K562 (cell line): ENCODE data around the gene KCNB1. TPM values are rescaled to one million over a fixed set of nuclear protein-coding genes. Genes with fewer than 3 reads are reported as not detected.

Experiments
- ATAC-seq: fragments of 200-7000 bp; cut with Tn5 transposase; 3 replicates; pipeline ENCODE4 v1.9.1; 2020; ENCODE audit warnings: moderate library complexity
- BruUV-seq: library from RNA; stranded (reverse); fragments of 400-500 nt; replicated peaks from 2 replicates; lab custom pipeline; 2021; lab: Mats Ljungman, UMichigan
- CTCF ChIA-PET: fragments of 300-600 bp; formaldehyde crosslinking; extraction: SDS; loops from one replicate; lab custom pipeline; 2021; ENCODE audit warnings: low intra/inter-chr PET ratio; lab: Yijun Ruan, JAX
- POLR2A ChIA-PET: fragments of 300-600, 350-650 bp; sonication (Branson Sonifier 250); formaldehyde crosslinking; extraction: SDS; loops from one replicate; lab custom pipeline; 2021; ENCODE audit warnings: antibody characterized with exemption, inconsistent platforms; lab: Yijun Ruan, JAX
- DNase-seq, 4 experiments: peaks; one replicate each; pipeline versions ENCODE4 v3.0.0 to v3.0.0-alpha.2; 2011 to 2018; ENCODE audit warnings: low spot score in 3 of 4, mixed read lengths in 3 of 4; ENCODE audit errors: extremely low read depth in 1 of 4
- FAIRE-seq: peaks from 2 replicates; lab custom pipeline; 2011; peaks lifted over from hg19 to GRCh38; lab: Jason Lieb, UNC
- H2AFZ ChIP-seq: 2 replicates; pipeline ENCODE4 v1.6.0; 2011; ENCODE audit warnings: low read depth, low read length, control low read depth, inconsistent platforms
- H3K27ac ChIP-seq: fragments of 200-600 bp; 3 replicates; pipeline ENCODE4 v1.8.0; 2011; ENCODE audit warnings: low read depth, mild to moderate bottlenecking, control low read depth, inconsistent platforms, low read length, moderate library complexity, mixed read lengths; ENCODE audit errors: extremely low read depth
- H3K27me3 ChIP-seq, 2 experiments: fragments of 300-600 bp in 1 of 2; 2 replicates in 1 of 2; 3 replicates in 1 of 2; pipeline versions ENCODE4 v1.6.0 to v1.8.0; 2011; ENCODE audit warnings: inconsistent platforms in 2 of 2, low read length in 2 of 2, mild to moderate bottlenecking in 1 of 2, mixed read lengths in 1 of 2, moderate library complexity in 1 of 2; ENCODE audit not compliant: control insufficient read depth in 2 of 2, insufficient read depth in 2 of 2
- H3K36me3 ChIP-seq: fragments of 300-600 bp; 3 replicates; pipeline ENCODE4 v1.8.0; 2011; ENCODE audit warnings: mild to moderate bottlenecking, low read length, inconsistent platforms; ENCODE audit not compliant: control insufficient read depth, insufficient read depth
- H3K4me1 ChIP-seq, 2 experiments: fragments of 200-600 bp in 1 of 2; replicated peaks in 1 of 2; 2 replicates in 1 of 2; 3 replicates in 1 of 2; pipeline versions ENCODE4 v1.5.1 to v1.8.0; 2011; ENCODE audit warnings: inconsistent platforms in 2 of 2, low read length in 2 of 2, mild to moderate bottlenecking in 1 of 2, mixed read lengths in 1 of 2, moderate library complexity in 1 of 2; ENCODE audit not compliant: control insufficient read depth in 2 of 2, insufficient read depth in 2 of 2
- H3K4me2 ChIP-seq: 2 replicates; pipeline ENCODE4 v1.6.1; 2011; ENCODE audit warnings: low read length, control low read depth, inconsistent platforms, mixed read lengths; ENCODE audit not compliant: insufficient read depth
- H3K4me3 ChIP-seq: fragments of 200-600 bp; sonication (generic), shearing (Covaris generic); 2 replicates; pipeline ENCODE4 v1.5.1; 2016; ENCODE audit warnings: control low read depth, inconsistent platforms
- H3K79me2 ChIP-seq: fragments of 200-600 bp; 3 replicates; pipeline ENCODE4 v1.8.0; 2011; ENCODE audit warnings: low read length, inconsistent platforms; ENCODE audit not compliant: control insufficient read depth, insufficient read depth
- H3K9ac ChIP-seq, 2 experiments: 2 replicates each; pipeline versions ENCODE4 v1.6.0 to v1.6.1; 2011; ENCODE audit warnings: low read depth in 2 of 2, low read length in 2 of 2, control low read depth in 1 of 2, inconsistent platforms in 1 of 2, mild to moderate bottlenecking in 1 of 2, mixed read lengths in 1 of 2; ENCODE audit not compliant: insufficient read depth in 1 of 2
- H3K9me1 ChIP-seq: one replicate; pipeline ENCODE4 v1.6.0; 2011; ENCODE audit warnings: inconsistent platforms, mild to moderate bottlenecking, low read length, moderate library complexity; ENCODE audit not compliant: control insufficient read depth, insufficient read depth
- H3K9me3 ChIP-seq: replicated peaks from 2 replicates; pipeline ENCODE4 v1.5.1; 2011; ENCODE audit warnings: low read depth, low read length, inconsistent platforms; ENCODE audit not compliant: control insufficient read depth, insufficient read depth
- H4K20me1 ChIP-seq: replicated peaks from 2 replicates; pipeline ENCODE4 v1.6.1; 2011; ENCODE audit warnings: low read length, inconsistent platforms, mixed read lengths; ENCODE audit not compliant: control insufficient read depth, insufficient read depth
- ATF3 ChIP-seq, 2 experiments: fragments of 450-650 bp in 1 of 2; sonication (generic) in 1 of 2; formaldehyde crosslinking in 1 of 2; IDR thresholded peaks in 1 of 2; conservative IDR thresholded peaks in 1 of 2; 2 replicates each; pipeline versions ENCODE4 v1.6.1 to v1.8.1; 2016 to 2023; ENCODE audit warnings: mild to moderate bottlenecking in 2 of 2, moderate library complexity in 2 of 2, inconsistent platforms in 1 of 2, missing genetic modification reagents in 1 of 2
- CBX1 ChIP-seq: sonication (generic); IDR thresholded peaks from 2 replicates; pipeline ENCODE4 v1.6.1; 2016; ENCODE audit warnings: antibody characterized with exemption, low read depth, mild to moderate bottlenecking
- CTBP1 ChIP-seq: fragments of 450-650 bp; IDR thresholded peaks from 2 replicates; pipeline ENCODE4 v1.6.1; 2016; ENCODE audit warnings: borderline replicate concordance
- GATAD2B ChIP-seq: fragments of 450-650 bp; IDR thresholded peaks from 2 replicates; pipeline ENCODE4 v1.6.1; 2017; ENCODE audit warnings: mild to moderate bottlenecking, borderline replicate concordance
- KDM1A ChIP-seq, 2 experiments: fragments of 450-650 bp; IDR thresholded peaks; 2 replicates each; pipeline ENCODE4 v1.6.1; 2016; ENCODE audit warnings: mild to moderate bottlenecking in 2 of 2
- MYBL2 ChIP-seq, 2 experiments: fragments of 450-650 bp in 1 of 2; sonication (generic) in 1 of 2; formaldehyde crosslinking in 1 of 2; IDR thresholded peaks; 2 replicates each; pipeline versions ENCODE4 v1.6.1 to v1.8.1; 2017 to 2022; ENCODE audit warnings: borderline replicate concordance in 1 of 2, inconsistent platforms in 1 of 2, low read depth in 1 of 2, mild to moderate bottlenecking in 1 of 2, missing genetic modification reagents in 1 of 2, moderate library complexity in 1 of 2
- POU5F1 ChIP-seq: fragments of 150-350 bp; IDR thresholded peaks from 2 replicates; pipeline ENCODE4 v1.6.1; 2014; ENCODE audit warnings: borderline replicate concordance, low read length, low read depth, mild to moderate bottlenecking; ENCODE audit not compliant: partially characterized antibody
- RCOR1 ChIP-seq, 2 experiments: IDR thresholded peaks; 2 replicates each; pipeline ENCODE4 v1.6.1; 2012; ENCODE audit warnings: low read depth in 2 of 2, low read length in 2 of 2, borderline replicate concordance in 1 of 2, improper control_type of control experiment in 1 of 2
- ZBTB49 ChIP-seq: sonication (generic); formaldehyde crosslinking; IDR thresholded peaks from 2 replicates; pipeline ENCODE4 v1.8.0; 2022; ENCODE audit warnings: missing genetic modification reagents, mild to moderate bottlenecking, borderline replicate concordance
- ZNF311 ChIP-seq: fragments of 250-450 bp; sonication (Bioruptor Pico); IDR thresholded peaks from 2 replicates; pipeline ENCODE4 v1.4.0; 2020; ENCODE audit warnings: mild to moderate bottlenecking, moderate library complexity
- WGBS: fragments of 100-300 bp; shearing (Covaris generic); methylation state at CpG from one replicate; pipeline ENCODE4 v1.1.6; 2016; ENCODE audit warnings: low coverage, mixed read lengths; ENCODE audit not compliant: insufficient coverage; ENCODE audit errors: missing lambda C conversion rate; 5-methylcytosine and 5-hydroxymethylcytosine counted together
- in situ Hi-C: fragments of 300-500 bp; cut with MboI; formaldehyde crosslinking; loops from 4 replicates; pipeline ENCODE4 v1.15.0; 2018; ENCODE audit warnings: inconsistent platforms, mixed read lengths
- intact Hi-C: fragments of 100-400 bp; cut with micrococcal nuclease; formaldehyde crosslinking; loops from 2 replicates; pipeline ENCODE4 v1.14.2; 2022
- polyA plus RNA-seq, 8 experiments: library from polyadenylated mRNA; depleted of rRNA in 4 of 8; stranded (reverse) in 5 of 8; unstranded in 3 of 8; fragments of >200 nt; fragmentation: Nextera tagmentation in 2 of 8; fragmentation: Illumina TruSeq in 1 of 8; extraction: Ambion mirVana in 2 of 8; extraction: Trizol in 1 of 8; gene quantifications; 2 replicates each; pipeline versions ENCODE4 v1.2.1 to v1.2.3, GENCODE V29; 2011 to 2014; ENCODE audit warnings: inconsistent platforms in 1 of 8, missing spikeins in 1 of 8
- total RNA-seq, 7 experiments: library from RNA; depleted of rRNA in 6 of 7; stranded (reverse); fragments of >200 nt in 6 of 7; fragmentation: Illumina TruSeq in 2 of 7; extraction: Trizol in 2 of 7; gene quantifications; 2 replicates each; pipeline versions ENCODE4 v1.2.1 to v1.2.3, GENCODE V29; 2011 to 2021; ENCODE audit warnings: low replicate concordance in 1 of 7

Gene KCNB1
- total and polyA plus RNA-seq, 9 of the 15 experiments (the other 6 are each of a cell fraction or from before 2014, with no cell fraction given): 0.01 to 0.06 TPM; not detected in 7

DNA sequence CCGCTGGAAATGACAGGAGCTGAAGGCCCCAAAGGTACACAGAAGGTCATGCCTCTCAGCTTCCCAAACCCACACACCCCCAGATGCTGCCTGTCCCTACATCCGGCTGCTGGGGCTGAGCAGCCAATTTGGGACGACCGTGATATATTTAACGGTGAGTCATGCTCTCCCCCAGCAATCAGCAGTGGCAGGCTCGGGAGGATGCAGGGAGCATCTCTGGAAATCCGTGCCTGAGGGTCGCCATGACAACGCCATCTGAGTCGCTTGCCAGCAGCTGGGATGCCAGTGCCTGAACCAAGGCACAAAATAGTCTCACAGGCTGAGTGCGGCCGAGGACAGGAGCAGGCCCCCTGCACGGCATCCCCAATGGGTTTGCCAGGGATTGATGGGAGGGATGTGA lies 57.9 kb downstream of the KCNB1 start:
- H3K36me3 ChIP-seq: no peaks in the 10 kb centered on the region
- H3K27me3 ChIP-seq: peaks cover 6 to 10% of the 10 kb centered on the region in 2 experiments; a peak in 4 of 5 replicates
- H4K20me1 ChIP-seq: peaks cover 6% of the 10 kb centered on the region
- H3K4me2 ChIP-seq: no peak overlapping the region
- H3K9ac ChIP-seq: no peak overlapping the region
- no peaks in the 10 kb centered on the region; the same call in 1 of the 2 replicates for H3K9me3 ChIP-seq
- no peaks in the 10 kb centered on the region for H3K4me1 ChIP-seq
- H3K27ac ChIP-seq: no peak overlapping the region
- no TSS peak for BruUV-seq
- DNase-seq (peak in 1 of 4 experiments; percentile 7), FAIRE-seq (no peak), ATAC-seq (no peak)
- intact Hi-C loops (no loop called here), in situ Hi-C loops (no loop called here)
- POLR2A ChIA-PET: interaction anchor here (0.5 to 1.5 kb wide), 7 partner anchors 10 to 1601 kb away, joined by 3 to 4 read pairs (median 3); no protein-coding TSS in a partner anchor
- CTCF ChIA-PET: no interaction called here
- no peak overlapping the region for H3K4me3 ChIP-seq
- 1% methylated on average over 13 of the region's 13 CpGs for WGBS
- no peaks in the 10 kb centered on the region for H3K79me2 ChIP-seq
- H3K9me1 ChIP-seq: no peaks in the 10 kb centered on the region
- no peak overlapping the region for H2AFZ ChIP-seq
- TF ChIP-seq CTBP1: peak; percentile 80
- TF ChIP-seq ZNF311 (CRISPR knock-in tag): no peak
- TF ChIP-seq GATAD2B: no peak
- no peak for TF ChIP-seq POU5F1
- no peak for TF ChIP-seq CBX1
- no peak for TF ChIP-seq MYBL2 (IDR thresholded peaks at IDR 0.05; ENCODE audit: low read depth)
- no peak for TF ChIP-seq MYBL2 (CRISPR knock-in tag; IDR thresholded peaks at IDR 0.05; ENCODE audit: borderline replicate concordance)
- TF ChIP-seq KDM1A (IDR thresholded peaks at IDR 0.05): peak; percentile 30 to 62; a peak in 2 of 4 replicates
- TF ChIP-seq ATF3 (IDR thresholded peaks at IDR 0.05): peak; percentile 44; the same call in 1 of the 2 replicates
- no peak for TF ChIP-seq ATF3 (CRISPR knock-in tag; conservative IDR thresholded peaks at IDR 0.05)
- no peak for TF ChIP-seq ZBTB49 (CRISPR knock-in tag)
- TF ChIP-seq RCOR1 (IDR thresholded peaks at IDR 0.05; ENCODE audit: borderline replicate concordance in 1 of 2, low read depth in 2 of 2, low read length in 2 of 2): peak in 1 of 2 experiments; percentile 64; a peak in 1 of 4 replicates
